NCI-H2196 treated with DMSO at 0.1 percent for 48 hours (cell line): ENCODE data around the gene EEF1A2.
"Not testable (repeated sequence)": the region's sequence is repeated elsewhere in the genome, so short reads cannot be mapped to it uniquely, and the experiment has no call there.

Source experiments
- DNase-seq: peaks from one replicate; lab custom pipeline; 2025; ENCODE audit not compliant: unreplicated experiment; lab: John Stamatoyannopoulos, UW

Gene EEF1A2

GRCh38 chr20:63488315-63489251 lies 10.3 kb downstream of the EEF1A2 start:
- no peak for DNase-seq

GRCh38 chr20:63487781-63488241 lies 11.1 kb downstream of the EEF1A2 start:
- DNase-seq, result no peak

- DNase-seq, result no peak
Observed at GRCh38 chr20:63487116-63487764, 11.6 kb downstream of the EEF1A2 start.

GRCh38 chr20:63486300-63486855 lies 12.5 kb downstream of the EEF1A2 start:
- no peak for DNase-seq

- DNase-seq, result no peak
Observed at GRCh38 chr20:63484651-63485403, 14.1 kb downstream of the EEF1A2 start.

- no peak for DNase-seq
Observed at GRCh38 chr20:63484236-63484635, 14.6 kb downstream of the EEF1A2 start.

- no peak for DNase-seq
Observed at GRCh38 chr20:63483834-63484233, 15.0 kb downstream of the EEF1A2 start.

GRCh38 chr20:63482021-63482587 lies 16.8 kb downstream of the EEF1A2 start:
- no peak for DNase-seq

GRCh38 chr20:63481503-63481902 lies 17.4 kb downstream of the EEF1A2 start:
- no peak for DNase-seq

GRCh38 chr20:63479695-63480419 lies 19.0 kb downstream of the EEF1A2 start:
- not testable (repeated sequence) for DNase-seq

GRCh38 chr20:63478346-63479302 lies 20.3 kb downstream of the EEF1A2 start:
- DNase-seq, result no peak

GRCh38 chr20:63477944-63478343 lies 20.9 kb downstream of the EEF1A2 start:
- no peak for DNase-seq

GRCh38 chr20:63477061-63477616 lies 21.7 kb downstream of the EEF1A2 start:
- no peak for DNase-seq

GRCh38 chr20:63475209-63475608 lies 23.7 kb downstream of the EEF1A2 start:
- DNase-seq, result no peak

GRCh38 chr20:63473555-63474449 lies 25.1 kb downstream of the EEF1A2 start:
- no peak for DNase-seq

- DNase-seq, result no peak
Observed at GRCh38 chr20:63472862-63473390, 26.0 kb downstream of the EEF1A2 start.
